SU-DHL-6 (cell line): ENCODE results near the gene PTP4A1.

Source experiments
- H2AFZ ChIP-seq: fragments of 200-600 bp; sonication (generic); 2 replicates; pipeline ENCODE4 v1.6.1; 2014; ENCODE audit warnings: low read depth, mild to moderate bottlenecking, moderate library complexity, mixed read lengths, antibody characterized with exemption, low read length; ENCODE audit not compliant: severe bottlenecking
- H3F3A ChIP-seq: fragments of 200-600 bp; shearing (Covaris generic); 2 replicates; pipeline ENCODE4 v1.6.0; 2016; ENCODE audit warnings: antibody characterized with exemption, mild to moderate bottlenecking; ENCODE audit not compliant: insufficient read depth
- H3K27ac ChIP-seq: fragments of 200-600 bp; sonication (generic); 2 replicates; pipeline ENCODE4 v1.5.1; 2016; ENCODE audit warnings: low read depth, mild to moderate bottlenecking, low read length, moderate library complexity, mixed read lengths
- H3K27me3 ChIP-seq: fragments of 200-600 bp; sonication (generic), shearing (Covaris generic); 2 replicates; pipeline ENCODE4 v1.6.0; 2014; ENCODE audit warnings: mild to moderate bottlenecking, low read length
- H3K36me3 ChIP-seq: fragments of 200-600 bp; sonication (generic); 2 replicates; pipeline ENCODE4 v1.6.1; 2014; ENCODE audit warnings: mild to moderate bottlenecking, low read length, mixed read lengths
- H3K4me2 ChIP-seq: fragments of 300-600, 200-600 bp; shearing (Covaris generic), sonication (generic); 2 replicates; pipeline ENCODE4 v1.6.0; 2014; ENCODE audit warnings: low read length, low read depth, mild to moderate bottlenecking; ENCODE audit not compliant: poor library complexity, severe bottlenecking
- H3K4me3 ChIP-seq: fragments of 200-600 bp; sonication (generic); 2 replicates; pipeline ENCODE4 v1.5.1; 2014; ENCODE audit warnings: antibody characterized with exemption, low read length, mild to moderate bottlenecking, mixed read lengths; ENCODE audit not compliant: insufficient read depth, poor library complexity, severe bottlenecking
- H3K79me2 ChIP-seq: fragments of 200-600 bp; sonication (generic); 2 replicates; pipeline ENCODE4 v1.6.1; 2014; ENCODE audit warnings: mild to moderate bottlenecking, low read length, moderate library complexity; ENCODE audit not compliant: insufficient read depth
- H3K9ac ChIP-seq: fragments of 200-600 bp; sonication (generic); 2 replicates; pipeline ENCODE4 v1.7.0; 2014; ENCODE audit warnings: mild to moderate bottlenecking, low read length
- H3K9me2 ChIP-seq: fragments of 200-600 bp; sonication (generic); replicated peaks from 2 replicates; pipeline ENCODE4 v1.6.1; 2014; ENCODE audit warnings: low read length; ENCODE audit not compliant: insufficient read depth
- H3K9me3 ChIP-seq: fragments of 200-600 bp; sonication (generic); 2 replicates; pipeline ENCODE4 v1.6.1; 2014; ENCODE audit warnings: low read length, mixed read lengths; ENCODE audit not compliant: insufficient read depth
- H4K20me1 ChIP-seq: fragments of 200-600 bp; sonication (generic); 2 replicates; pipeline ENCODE4 v1.6.1; 2014; ENCODE audit warnings: low read depth, mild to moderate bottlenecking, antibody characterized with exemption, low read length, moderate library complexity, mixed read lengths
- EZH2phosphoT487 ChIP-seq: fragments of 200-600 bp; sonication (generic), shearing (Covaris generic); conservative IDR thresholded peaks from 2 replicates; pipeline ENCODE4 v1.6.1; 2018; ENCODE audit warnings: mild to moderate bottlenecking, antibody characterized with exemption, low read length, moderate library complexity, mixed read lengths
- TF ChIP-seq, protein P1 (sequence below): fragments of 200-600 bp; sonication (generic); IDR thresholded peaks from one replicate; pipeline ENCODE4 v1.5.1; 2017; ENCODE audit warnings: antibody characterized with exemption, mild to moderate bottlenecking, low read length, moderate library complexity; ENCODE audit not compliant: insufficient read depth, poor library complexity, severe bottlenecking

Gene PTP4A1

DNA sequence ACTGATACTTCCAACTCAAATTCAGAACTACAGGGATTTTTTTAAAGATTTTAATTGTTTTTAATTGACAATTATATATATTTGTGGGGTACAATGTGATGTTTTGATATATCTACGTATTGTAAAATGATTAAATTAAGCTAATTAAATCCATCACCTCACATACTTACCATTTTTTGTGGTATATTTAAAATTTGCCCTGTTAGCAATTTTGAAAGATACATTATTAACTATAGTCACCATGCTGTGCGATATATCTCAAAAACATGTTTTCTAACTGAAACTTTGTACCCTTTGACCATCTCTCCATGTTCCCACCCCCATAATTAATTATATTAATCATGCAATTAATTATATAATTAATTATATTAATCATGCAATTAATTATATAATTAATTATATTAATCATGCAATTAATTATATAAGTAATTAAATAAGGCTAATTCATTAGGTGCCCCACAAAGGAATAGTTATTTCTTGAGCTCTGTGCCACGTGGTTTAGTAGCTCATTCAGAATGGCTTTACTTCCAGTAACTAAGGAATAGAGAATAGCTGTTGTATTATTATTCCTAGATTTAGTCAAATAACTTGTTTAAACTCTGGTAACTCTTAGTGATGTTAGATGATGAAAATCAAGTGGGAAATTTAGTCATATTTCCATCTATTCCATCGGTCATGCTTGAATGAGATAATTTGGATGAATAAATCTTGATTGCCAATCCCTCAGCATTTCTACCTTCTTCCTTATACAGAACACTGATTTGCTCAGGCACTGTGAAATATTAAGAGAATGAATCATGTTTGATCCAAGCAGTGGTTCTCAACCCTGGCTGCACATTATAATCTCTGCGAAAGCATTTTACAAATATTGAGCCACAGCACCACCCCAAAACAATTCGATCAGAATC is 25.1 kb downstream of the PTP4A1 start:
- TF ChIP-seq EZH2phosphoT487 = no peak
- TF ChIP-seq, protein P1, sequence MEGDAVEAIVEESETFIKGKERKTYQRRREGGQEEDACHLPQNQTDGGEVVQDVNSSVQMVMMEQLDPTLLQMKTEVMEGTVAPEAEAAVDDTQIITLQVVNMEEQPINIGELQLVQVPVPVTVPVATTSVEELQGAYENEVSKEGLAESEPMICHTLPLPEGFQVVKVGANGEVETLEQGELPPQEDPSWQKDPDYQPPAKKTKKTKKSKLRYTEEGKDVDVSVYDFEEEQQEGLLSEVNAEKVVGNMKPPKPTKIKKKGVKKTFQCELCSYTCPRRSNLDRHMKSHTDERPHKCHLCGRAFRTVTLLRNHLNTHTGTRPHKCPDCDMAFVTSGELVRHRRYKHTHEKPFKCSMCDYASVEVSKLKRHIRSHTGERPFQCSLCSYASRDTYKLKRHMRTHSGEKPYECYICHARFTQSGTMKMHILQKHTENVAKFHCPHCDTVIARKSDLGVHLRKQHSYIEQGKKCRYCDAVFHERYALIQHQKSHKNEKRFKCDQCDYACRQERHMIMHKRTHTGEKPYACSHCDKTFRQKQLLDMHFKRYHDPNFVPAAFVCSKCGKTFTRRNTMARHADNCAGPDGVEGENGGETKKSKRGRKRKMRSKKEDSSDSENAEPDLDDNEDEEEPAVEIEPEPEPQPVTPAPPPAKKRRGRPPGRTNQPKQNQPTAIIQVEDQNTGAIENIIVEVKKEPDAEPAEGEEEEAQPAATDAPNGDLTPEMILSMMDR = no peak
- Histone ChIP-seq H3K4me2 (peak overlapping the region; percentile 55), H3K36me3 (no peaks in the 10 kb centered on the region), H3K27ac (no peak overlapping the region), H3F3A (no peaks in the 10 kb centered on the region), H3K27me3 (no peaks in the 10 kb centered on the region), H3K79me2 (no peaks in the 10 kb centered on the region), H4K20me1 (no peaks in the 10 kb centered on the region), H3K4me3 (no peak overlapping the region), H3K9me2 (no peaks in the 10 kb centered on the region), H3K9me3 (no peaks in the 10 kb centered on the region), H3K9ac (no peak overlapping the region), H2AFZ (peak overlapping the region; percentile 86)

- no peaks in the 10 kb centered on the region for H3F3A ChIP-seq
- no peaks in the 10 kb centered on the region for H3K79me2 ChIP-seq
- peak overlapping the region; percentile 55 for H3K4me2 ChIP-seq
- H3K9ac ChIP-seq = peak overlapping the region; percentile 16; the same call in 1 of the 2 replicates
- H3K4me3 ChIP-seq = peak overlapping the region; percentile 25
- H3K9me3 ChIP-seq = no peaks in the 10 kb centered on the region
- no peaks in the 10 kb centered on the region for H3K9me2 ChIP-seq
- no peak overlapping the region for H3K27ac ChIP-seq
- H2AFZ ChIP-seq = peak overlapping the region; percentile 86
- TF ChIP-seq, protein P1 = peak; percentile 65
- TF ChIP-seq EZH2phosphoT487 = no peak
- no peaks in the 10 kb centered on the region for H3K36me3 ChIP-seq
- no peaks in the 10 kb centered on the region for H3K27me3 ChIP-seq
- no peaks in the 10 kb centered on the region for H4K20me1 ChIP-seq
These were observed 26.1 kb downstream of the PTP4A1 start for GRCh38 chr6:63598049-63599036.

DNA sequence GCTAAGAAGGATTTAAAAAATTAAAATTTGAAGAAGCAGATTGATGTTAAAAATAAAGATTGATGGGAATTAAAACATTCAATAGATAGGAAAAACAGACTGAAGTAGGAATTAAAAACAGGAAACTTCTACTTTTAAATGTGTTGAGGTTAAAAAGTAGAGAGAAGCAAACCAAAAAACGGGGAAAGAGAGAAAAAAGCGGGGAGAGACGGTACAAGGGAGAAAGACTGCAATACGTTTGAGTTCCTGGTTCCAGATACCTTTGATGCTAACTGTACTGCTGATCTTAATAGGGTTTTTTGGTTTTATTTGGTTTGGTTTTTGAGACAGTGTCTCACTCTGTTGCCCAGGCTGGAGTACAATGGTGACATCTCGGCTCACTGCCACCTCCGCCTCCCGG is 27.0 kb downstream of the PTP4A1 start:
- H2AFZ ChIP-seq = peak overlapping the region; percentile 86
- H3K4me3 ChIP-seq = no peak overlapping the region
- H3F3A ChIP-seq = no peaks in the 10 kb centered on the region
- peak overlapping the region; percentile 55 for H3K4me2 ChIP-seq
- H3K9me2 ChIP-seq = no peaks in the 10 kb centered on the region
- TF ChIP-seq, protein P1 = no peak
- no peak for TF ChIP-seq EZH2phosphoT487
- H3K79me2 ChIP-seq = no peaks in the 10 kb centered on the region
- no peaks in the 10 kb centered on the region for H3K27me3 ChIP-seq
- H3K9ac ChIP-seq = no peak overlapping the region
- no peak overlapping the region for H3K27ac ChIP-seq
- no peaks in the 10 kb centered on the region for H3K9me3 ChIP-seq
- no peaks in the 10 kb centered on the region for H3K36me3 ChIP-seq
- no peaks in the 10 kb centered on the region for H4K20me1 ChIP-seq
